Middle frontal gyrus (tissue), 1 donor: Measurements from ENCODE around the gene KIAA1671.
"Not testable (repeated sequence)": the region's sequence is repeated elsewhere in the genome, so short reads cannot be mapped to it uniquely, and the experiment has no call there.

ENCODE experiments used
- DNase-seq: peaks from one replicate; pipeline ENCODE4 v3.0.0-alpha.2; 2015; ENCODE audit warnings: low spot score; ENCODE audit errors: extremely low spot score

The KIAA1671 gene

GRCh38 chr22:25167082-25167481 is 214.6 kb downstream of the KIAA1671 start:
- DNase-seq, result no peak

GRCh38 chr22:25167834-25168601 is 215.5 kb downstream of the KIAA1671 start:
- no peak for DNase-seq

- DNase-seq, result no peak
Observed at GRCh38 chr22:25169278-25170031, 216.9 kb downstream of the KIAA1671 start.

- no peak for DNase-seq
Observed at GRCh38 chr22:25170426-25170980, 218.0 kb downstream of the KIAA1671 start.

GRCh38 chr22:25172153-25172552 is 219.6 kb downstream of the KIAA1671 start:
- no peak for DNase-seq

GRCh38 chr22:25174156-25174887 is 221.8 kb downstream of the KIAA1671 start:
- no peak for DNase-seq

GRCh38 chr22:25174888-25175411 is 222.4 kb downstream of the KIAA1671 start:
- no peak for DNase-seq

- DNase-seq, result no peak
Observed at GRCh38 chr22:25176175-25176574, 223.7 kb downstream of the KIAA1671 start.

- DNase-seq, result no peak
Observed at GRCh38 chr22:25176799-25177198, 224.3 kb downstream of the KIAA1671 start.

- no peak for DNase-seq
Observed at GRCh38 chr22:25177226-25177625, 224.7 kb downstream of the KIAA1671 start.

GRCh38 chr22:25177895-25178294 is 225.4 kb downstream of the KIAA1671 start:
- DNase-seq, result no peak

- not testable (repeated sequence) for DNase-seq
Observed at GRCh38 chr22:25178348-25178747, 225.8 kb downstream of the KIAA1671 start.

- not testable (repeated sequence) for DNase-seq
Observed at GRCh38 chr22:25178869-25179631, 226.5 kb downstream of the KIAA1671 start.

GRCh38 chr22:25182131-25183110 is 229.9 kb downstream of the KIAA1671 start:
- DNase-seq, result no peak

GRCh38 chr22:25183949-25184619 is 231.6 kb downstream of the KIAA1671 start:
- no peak for DNase-seq

- DNase-seq, result no peak
Observed at GRCh38 chr22:25186140-25186539, 233.6 kb downstream of the KIAA1671 start.

- DNase-seq, result no peak
Observed at GRCh38 chr22:25187469-25187868, 235.0 kb downstream of the KIAA1671 start.

GRCh38 chr22:25192406-25192805 is 239.9 kb downstream of the KIAA1671 start:
- DNase-seq, result no peak

- no peak for DNase-seq
Observed at GRCh38 chr22:25193130-25193529, 240.6 kb downstream of the KIAA1671 start.
